ENCODE measurements around the gene OR51F2.

OR51F2 gene

GRCh38 chr11:4809246-4809645 lies 11.9 kb upstream of the OR51F2 start:
- no peak overlapping the region for H3K4me3 ChIP-seq (ENCODE audit: low read depth, low read length)
- TF ChIP-seq CTCF (IDR thresholded peaks at IDR 0.05; ENCODE audit: insufficient read depth, low read depth, low read length, missing control alignments) = no peak
- DNase-seq (ENCODE audit: low read depth) = no peak

- no peak for TF ChIP-seq CTCF (IDR thresholded peaks at IDR 0.05; ENCODE audit: insufficient read depth, low read depth, low read length, missing control alignments)
Measured at GRCh38 chr11:4825132-4825531, 4.0 kb downstream of the OR51F2 start.

GRCh38 chr11:4826425-4826824 lies 5.3 kb downstream of the OR51F2 start:
- peak; percentile 25 for TF ChIP-seq CTCF (IDR thresholded peaks at IDR 0.05; ENCODE audit: insufficient read depth, low read depth, low read length, missing control alignments)
- no peak for DNase-seq (ENCODE audit: low read depth)
- no peak overlapping the region for H3K4me3 ChIP-seq (ENCODE audit: low read depth, low read length)

More at GRCh38 chr11:4825132-4825531, 4.0 kb downstream of the OR51F2 start:
- no peak for DNase-seq (ENCODE audit: low read depth)
- no peak overlapping the region for H3K4me3 ChIP-seq (ENCODE audit: low read depth, low read length)

- TF ChIP-seq CTCF (IDR thresholded peaks at IDR 0.05; ENCODE audit: insufficient read depth, low read depth, low read length, missing control alignments) = no peak
- DNase-seq (ENCODE audit: low read depth) = no peak
- H3K4me3 ChIP-seq (ENCODE audit: low read depth, low read length) = no peak overlapping the region
Measured at GRCh38 chr11:4830346-4830745, 9.2 kb downstream of the OR51F2 start.

GRCh38 chr11:4830909-4831308 lies 9.8 kb downstream of the OR51F2 start:
- TF ChIP-seq CTCF (IDR thresholded peaks at IDR 0.05; ENCODE audit: insufficient read depth, low read depth, low read length, missing control alignments) = no peak
- no peak for DNase-seq (ENCODE audit: low read depth)
- no peak overlapping the region for H3K4me3 ChIP-seq (ENCODE audit: low read depth, low read length)

GRCh38 chr11:4839851-4840549 lies 18.9 kb downstream of the OR51F2 start:
- no peak overlapping the region for H3K4me3 ChIP-seq (ENCODE audit: low read depth, low read length)
- DNase-seq (ENCODE audit: low read depth) = no peak
- no peak for TF ChIP-seq CTCF (IDR thresholded peaks at IDR 0.05; ENCODE audit: insufficient read depth, low read depth, low read length, missing control alignments)

All from GM12865 (cell line).